Measurements from ENCODE around the gene AGK.

The AGK gene

DNA sequence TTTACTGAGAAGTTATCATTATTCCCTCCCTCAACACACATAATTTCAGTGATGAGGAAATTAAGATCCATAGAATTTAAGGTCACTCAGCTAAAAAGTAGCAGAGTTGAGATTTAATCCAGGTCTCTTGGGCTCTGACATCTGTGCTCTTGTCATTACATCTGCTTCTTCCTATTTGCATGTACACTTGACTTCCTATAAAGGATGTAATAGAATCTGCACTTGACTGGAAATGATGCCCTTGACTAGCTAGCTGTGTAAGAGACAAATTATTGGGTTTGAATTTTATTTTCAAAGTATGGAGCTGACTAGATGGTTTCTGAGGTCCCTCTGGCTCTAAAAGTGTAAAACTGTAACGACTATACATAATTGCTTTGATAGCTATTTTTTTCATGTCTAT, 59.5 kb downstream of the AGK start:
- no peak overlapping the region for H3K4me3 ChIP-seq (ENCODE audit: low read depth, low read length)
- DNase-seq (ENCODE audit: low read depth), result no peak
- TF ChIP-seq, protein P1, sequence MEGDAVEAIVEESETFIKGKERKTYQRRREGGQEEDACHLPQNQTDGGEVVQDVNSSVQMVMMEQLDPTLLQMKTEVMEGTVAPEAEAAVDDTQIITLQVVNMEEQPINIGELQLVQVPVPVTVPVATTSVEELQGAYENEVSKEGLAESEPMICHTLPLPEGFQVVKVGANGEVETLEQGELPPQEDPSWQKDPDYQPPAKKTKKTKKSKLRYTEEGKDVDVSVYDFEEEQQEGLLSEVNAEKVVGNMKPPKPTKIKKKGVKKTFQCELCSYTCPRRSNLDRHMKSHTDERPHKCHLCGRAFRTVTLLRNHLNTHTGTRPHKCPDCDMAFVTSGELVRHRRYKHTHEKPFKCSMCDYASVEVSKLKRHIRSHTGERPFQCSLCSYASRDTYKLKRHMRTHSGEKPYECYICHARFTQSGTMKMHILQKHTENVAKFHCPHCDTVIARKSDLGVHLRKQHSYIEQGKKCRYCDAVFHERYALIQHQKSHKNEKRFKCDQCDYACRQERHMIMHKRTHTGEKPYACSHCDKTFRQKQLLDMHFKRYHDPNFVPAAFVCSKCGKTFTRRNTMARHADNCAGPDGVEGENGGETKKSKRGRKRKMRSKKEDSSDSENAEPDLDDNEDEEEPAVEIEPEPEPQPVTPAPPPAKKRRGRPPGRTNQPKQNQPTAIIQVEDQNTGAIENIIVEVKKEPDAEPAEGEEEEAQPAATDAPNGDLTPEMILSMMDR (IDR thresholded peaks at IDR 0.05; ENCODE audit: low read depth, low read length, missing control alignments), result no peak
- in situ Hi-C loops (cut with HindIII; ENCODE audit: low sequenced_read_pairs), result no loop called here

DNA sequence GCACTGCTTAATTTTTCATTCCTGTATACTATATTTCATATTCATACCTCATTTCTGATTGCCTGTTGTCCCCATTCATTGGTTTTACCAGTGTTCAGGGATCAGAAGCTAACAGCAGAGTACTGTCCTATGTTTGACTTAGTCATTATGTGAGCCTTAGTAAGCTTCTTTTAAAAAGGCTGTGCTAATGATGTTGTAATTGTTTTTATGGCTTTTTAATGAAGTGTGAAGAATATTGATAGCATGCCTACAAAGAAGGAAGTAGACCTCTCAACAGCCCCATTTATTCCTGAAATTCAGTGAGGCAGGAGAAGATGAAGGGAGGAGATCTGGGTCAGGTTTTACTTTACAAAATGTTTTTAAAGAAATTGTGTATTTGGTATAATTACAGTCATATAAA, 61.7 kb downstream of the AGK start:
- TF ChIP-seq, protein P1 (IDR thresholded peaks at IDR 0.05; ENCODE audit: low read depth, low read length, missing control alignments), result no peak
- in situ Hi-C loops (cut with HindIII; ENCODE audit: low sequenced_read_pairs), result no loop called here
- DNase-seq (ENCODE audit: low read depth), result no peak
- H3K4me3 ChIP-seq (ENCODE audit: low read depth, low read length), result no peak overlapping the region

DNA sequence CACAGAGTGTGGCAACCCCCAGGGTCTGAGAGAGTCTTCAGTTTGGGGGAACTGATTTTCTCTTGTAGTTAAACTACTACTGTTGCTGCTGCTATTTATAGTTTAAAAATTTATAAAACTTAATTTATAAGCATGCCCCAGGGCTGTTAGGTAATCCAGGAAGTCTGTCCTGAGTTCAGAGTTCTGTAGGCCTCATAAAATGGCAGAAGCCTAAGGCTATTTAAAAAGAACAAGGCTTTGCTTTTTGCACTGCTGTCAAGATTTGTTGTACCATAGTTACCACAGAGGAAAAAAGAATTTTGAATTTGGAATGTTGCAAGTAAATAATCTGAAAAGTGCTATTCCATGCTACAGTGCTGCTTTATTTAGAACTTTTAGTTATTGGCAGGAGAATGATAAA, 66.1 kb downstream of the AGK start:
- TF ChIP-seq, protein P1 (IDR thresholded peaks at IDR 0.05; ENCODE audit: low read depth, low read length, missing control alignments), result no peak
- H3K4me3 ChIP-seq (ENCODE audit: low read depth, low read length), result no peak overlapping the region
- in situ Hi-C loops (cut with HindIII; ENCODE audit: low sequenced_read_pairs), result no loop called here
- no peak for DNase-seq (ENCODE audit: low read depth)

DNA sequence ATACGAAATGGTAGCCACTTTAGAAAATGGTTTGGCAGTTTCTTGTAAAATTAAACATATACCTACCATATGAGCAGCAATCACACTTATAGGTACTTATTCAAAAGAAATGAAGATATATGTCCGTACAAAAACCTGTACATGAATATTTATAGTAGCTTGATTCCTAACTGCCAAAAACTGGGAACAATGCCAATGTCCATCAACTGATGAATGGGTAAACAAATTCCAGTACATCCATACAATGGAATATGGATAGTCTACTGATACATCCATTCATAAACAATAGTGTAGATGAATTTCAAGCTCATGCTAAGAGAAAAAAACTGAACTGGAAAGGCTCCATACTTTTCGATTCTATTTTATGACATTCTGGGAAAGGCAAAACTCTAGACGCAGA, 68.5 kb downstream of the AGK start:
- no peak overlapping the region for H3K4me3 ChIP-seq (ENCODE audit: low read depth, low read length)
- TF ChIP-seq, protein P1 (IDR thresholded peaks at IDR 0.05; ENCODE audit: low read depth, low read length, missing control alignments), result no peak
- no peak for DNase-seq (ENCODE audit: low read depth)
- in situ Hi-C loops (cut with HindIII; ENCODE audit: low sequenced_read_pairs), result no loop called here

DNA sequence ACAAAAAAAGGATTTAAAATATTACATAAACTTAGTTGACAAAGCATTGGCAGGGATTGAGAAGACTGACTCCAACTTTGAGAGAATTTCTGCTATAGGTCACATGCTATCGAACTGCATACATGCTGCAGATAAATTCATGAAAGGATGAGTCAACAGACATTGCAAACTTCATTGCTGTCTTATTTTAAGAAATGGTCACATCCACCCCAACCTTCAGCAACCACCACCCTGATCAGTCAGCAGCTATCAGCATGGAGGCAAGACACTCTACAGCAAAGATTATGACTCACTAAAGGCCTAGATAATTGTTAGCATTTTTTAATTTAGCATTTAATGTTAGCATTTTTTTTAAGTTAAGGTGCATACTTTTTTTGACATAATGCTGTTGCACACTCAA, 73.6 kb downstream of the AGK start:
- in situ Hi-C loops (cut with HindIII; ENCODE audit: low sequenced_read_pairs), result no loop called here
- TF ChIP-seq, protein P1 (IDR thresholded peaks at IDR 0.05; ENCODE audit: low read depth, low read length, missing control alignments), result no peak
- DNase-seq (ENCODE audit: low read depth), result no peak

DNA sequence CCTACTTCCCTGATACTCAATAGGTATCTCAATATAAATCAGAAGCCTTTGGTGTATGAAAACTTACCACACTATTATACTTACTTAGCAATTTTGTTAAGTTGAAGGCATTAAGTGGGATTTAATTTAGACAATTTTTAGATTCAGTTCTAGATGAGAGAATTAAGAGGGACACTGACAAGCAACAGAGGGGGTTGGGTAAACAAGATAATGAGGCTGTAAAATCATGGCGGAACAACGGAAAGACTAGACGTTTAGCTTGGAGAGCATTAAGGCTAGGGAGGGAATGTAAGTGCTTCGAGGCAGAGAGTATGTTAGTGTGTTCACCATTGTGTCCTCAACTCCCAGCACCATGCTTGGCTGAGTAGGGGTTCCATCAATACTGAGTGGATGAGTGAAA, 79.4 kb downstream of the AGK start:
- DNase-seq (ENCODE audit: low read depth), result no peak
- in situ Hi-C loops (cut with HindIII; ENCODE audit: low sequenced_read_pairs), result no loop called here
- TF ChIP-seq, protein P1 (IDR thresholded peaks at IDR 0.05; ENCODE audit: low read depth, low read length, missing control alignments), result no peak
- no peak overlapping the region for H3K4me3 ChIP-seq (ENCODE audit: low read depth, low read length)

More for the DNA sequence above, 73.6 kb downstream of the AGK start:
- no peak overlapping the region for H3K4me3 ChIP-seq (ENCODE audit: low read depth, low read length)

DNA sequence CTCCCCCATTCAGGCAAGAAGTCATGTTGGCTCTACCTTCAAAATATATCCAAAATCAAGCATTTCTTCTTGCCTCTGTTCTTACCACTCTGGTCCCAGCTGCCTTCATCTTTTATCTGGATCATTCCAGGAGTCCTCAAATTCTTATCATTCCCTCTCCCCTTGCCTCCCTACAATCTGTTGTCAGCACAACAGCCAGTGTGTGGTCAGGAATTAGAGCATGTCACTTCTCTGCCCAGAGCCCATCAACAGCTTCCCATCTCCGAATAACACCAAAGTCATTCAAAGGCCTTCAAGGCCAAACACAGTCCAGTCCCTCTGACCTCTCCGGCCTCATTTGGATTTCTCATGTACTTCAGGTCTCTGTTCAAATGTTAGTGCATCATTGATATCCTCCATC, 80.3 kb downstream of the AGK start:
- H3K4me3 ChIP-seq (ENCODE audit: low read depth, low read length), result no peak overlapping the region
- no peak for DNase-seq (ENCODE audit: low read depth)
- TF ChIP-seq, protein P1 (IDR thresholded peaks at IDR 0.05; ENCODE audit: low read depth, low read length, missing control alignments), result no peak
- in situ Hi-C loops (cut with HindIII; ENCODE audit: low sequenced_read_pairs), result no loop called here

All from astrocyte of the cerebellum (primary cell).